Left renal cortex interstitium (tissue), 4 donors: ENCODE results near the gene PLCG2. TPM values are rescaled to one million over a fixed set of nuclear protein-coding genes. Genes with fewer than 3 reads are reported as not detected.
"Not testable (repeated sequence)": the region's sequence is repeated elsewhere in the genome, so short reads cannot be mapped to it uniquely, and the experiment has no call there.

Experiments
- DNase-seq, 4 donors: peaks; one replicate each; pipeline ENCODE4 v3.0.0-alpha.2; 2013; ENCODE audit warnings: low read depth in 4 of 4, low spot score in 2 of 4, missing footprints in 1 of 4
- polyA plus RNA-seq, 4 donors: library from polyadenylated mRNA; unstranded; fragments of 120-200 nt; gene quantifications; one replicate each; pipeline ENCODE4 v1.2.1, GENCODE V29; 2013; ENCODE audit not compliant: insufficient read length in 4 of 4

PLCG2 gene
- 10 to 100 TPM; 33.7 to 58.3 (median 45.1) TPM for polyA plus RNA-seq

DNA sequence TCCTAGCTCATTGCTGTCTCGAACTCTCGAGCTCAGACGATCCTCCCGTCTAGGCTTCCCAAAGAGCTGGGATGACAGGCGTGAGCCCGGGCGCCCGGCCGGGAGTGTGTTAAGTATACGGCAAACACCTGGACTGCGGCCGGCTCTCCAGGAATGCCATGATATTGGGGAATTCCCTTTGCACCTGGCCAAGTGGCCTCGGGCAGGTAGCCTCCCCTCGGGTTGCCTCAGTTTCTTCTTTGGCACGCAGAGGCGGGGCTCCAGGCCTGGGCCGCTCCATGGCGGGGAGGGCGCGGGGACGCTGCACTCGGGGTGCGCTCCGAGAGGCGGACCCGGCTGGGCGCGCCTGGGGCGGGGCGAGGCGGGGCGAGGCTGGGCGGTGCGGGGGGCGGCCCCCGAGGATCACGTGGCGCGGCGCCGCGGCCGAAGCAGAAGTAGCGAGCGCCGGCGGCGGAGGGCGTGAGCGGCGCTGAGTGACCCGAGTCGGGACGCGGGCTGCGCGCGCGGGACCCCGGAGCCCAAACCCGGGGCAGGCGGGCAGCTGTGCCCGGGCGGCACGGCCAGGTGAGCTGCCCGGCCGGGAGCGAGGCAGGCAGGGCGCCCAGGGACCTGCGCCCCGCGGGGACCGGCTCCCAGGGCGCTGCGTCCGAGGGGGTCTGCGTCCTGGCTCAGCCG, at the start of gene PLCG2:
TSS of gene PLCG2 (plus strand) at position 431 of the 675 bp plus-strand sequence. CDS start 6,699 bp downstream, outside the sequence.
- no peak for DNase-seq

DNA sequence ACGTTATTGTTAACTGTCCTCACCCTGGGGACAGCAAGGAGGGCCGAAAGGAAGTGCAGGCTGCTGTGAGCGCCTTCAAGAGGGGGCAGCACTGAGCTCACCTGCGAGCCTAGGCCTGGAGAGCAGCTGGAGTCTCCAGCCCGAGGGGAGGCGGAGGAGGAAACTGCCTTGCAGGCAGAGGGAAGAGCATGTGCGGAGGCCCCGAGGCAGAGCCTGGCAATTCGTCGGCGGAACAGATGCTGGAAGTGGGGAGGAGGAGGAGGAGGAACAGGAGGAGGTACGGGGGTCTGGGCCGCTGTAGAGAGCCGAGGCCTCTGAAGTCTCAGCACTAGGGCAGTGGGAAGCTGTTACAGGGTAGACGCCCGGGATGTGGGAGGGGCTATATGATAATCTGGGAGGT, 49.6 kb upstream of the PLCG2 start:
- DNase-seq = no peak

DNA sequence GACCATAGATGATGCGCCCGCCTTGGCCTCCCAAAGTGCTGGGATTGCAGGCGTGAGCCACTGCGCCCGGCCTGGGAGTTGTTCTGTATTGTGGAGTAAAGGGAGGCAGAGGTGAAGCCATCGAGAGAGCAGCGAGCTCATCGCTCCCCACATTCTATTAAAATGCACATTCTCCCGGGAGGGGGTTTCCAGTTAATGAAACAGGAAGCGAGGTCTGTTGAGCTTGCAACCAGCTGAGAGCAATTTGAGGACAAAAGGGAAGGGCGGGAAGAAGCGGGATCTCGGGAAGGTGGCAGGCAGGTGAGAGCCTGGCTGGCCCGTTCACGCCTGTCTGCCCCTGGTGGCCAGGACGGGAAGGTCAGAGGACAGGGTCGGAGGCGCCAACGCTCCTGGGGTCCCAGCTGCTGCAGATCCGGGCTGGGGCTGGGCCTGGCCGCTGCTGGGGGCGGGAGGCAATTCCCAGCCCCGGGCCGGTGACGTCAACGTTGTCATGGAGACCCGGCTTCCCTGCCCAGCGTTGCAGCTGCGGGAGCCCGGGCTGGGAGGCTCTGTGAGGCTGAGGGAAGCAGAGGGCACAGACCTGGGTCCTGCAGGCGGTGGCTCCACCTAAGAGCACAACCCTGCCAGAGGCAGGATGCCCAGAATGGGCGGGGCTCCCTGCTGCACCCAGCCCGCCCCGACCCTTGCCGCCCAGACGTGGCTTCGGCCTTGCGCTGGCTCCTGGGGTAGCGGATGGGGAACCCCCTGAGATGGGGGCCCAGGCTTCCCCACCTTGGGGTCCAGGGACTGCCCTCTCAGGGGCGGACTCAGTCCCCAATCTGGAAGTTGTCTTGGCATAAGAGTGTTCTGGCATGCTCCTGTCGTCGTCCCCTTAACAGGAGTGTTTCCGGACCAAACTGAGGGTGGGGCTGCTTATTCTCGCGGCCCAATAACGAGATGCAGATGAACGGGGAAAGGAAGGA, 48.7 kb upstream of the PLCG2 start:
- DNase-seq = peak; percentile 53 to 81 (median 76)

DNA sequence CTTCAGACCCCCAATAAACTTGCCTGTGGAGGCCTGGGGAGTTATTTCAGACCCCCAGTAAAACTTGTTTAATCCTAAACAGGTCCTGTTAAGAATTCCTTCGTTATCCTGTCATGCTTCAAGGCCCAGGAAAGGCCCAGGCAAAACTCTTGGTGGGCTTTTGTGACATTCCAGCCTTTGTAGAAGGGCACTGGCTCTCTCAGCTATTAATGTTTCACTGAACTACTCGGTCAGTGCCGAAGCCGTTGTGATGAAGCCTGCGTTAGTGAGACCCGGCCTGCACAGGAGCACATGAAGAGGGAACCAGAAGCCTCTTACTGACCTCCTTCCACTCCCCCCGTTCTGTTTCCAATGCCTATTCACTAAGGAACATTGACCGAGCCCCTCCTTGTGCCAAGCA, 47.4 kb upstream of the PLCG2 start:
- DNase-seq = no peak

DNA sequence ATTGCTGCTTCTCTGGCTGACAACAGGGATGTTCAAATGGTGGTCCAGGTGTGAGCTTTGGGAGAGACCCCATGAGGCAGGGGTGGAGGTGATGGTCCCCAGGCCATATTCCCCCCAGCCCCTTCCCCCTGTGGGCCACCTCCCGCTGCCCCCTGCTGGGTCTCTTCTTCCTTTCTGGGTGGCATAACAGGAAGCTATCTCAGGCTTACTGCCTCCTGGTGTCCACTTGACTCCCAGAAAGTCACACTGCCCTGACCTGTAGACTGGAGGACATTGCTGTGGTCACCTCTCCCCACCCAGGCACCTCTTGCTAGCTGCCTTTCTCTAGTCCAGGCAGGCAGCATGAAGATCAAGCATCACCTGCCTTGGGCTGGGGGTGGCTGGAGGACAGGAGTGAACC, 46.4 kb upstream of the PLCG2 start:
- DNase-seq = no peak

DNA sequence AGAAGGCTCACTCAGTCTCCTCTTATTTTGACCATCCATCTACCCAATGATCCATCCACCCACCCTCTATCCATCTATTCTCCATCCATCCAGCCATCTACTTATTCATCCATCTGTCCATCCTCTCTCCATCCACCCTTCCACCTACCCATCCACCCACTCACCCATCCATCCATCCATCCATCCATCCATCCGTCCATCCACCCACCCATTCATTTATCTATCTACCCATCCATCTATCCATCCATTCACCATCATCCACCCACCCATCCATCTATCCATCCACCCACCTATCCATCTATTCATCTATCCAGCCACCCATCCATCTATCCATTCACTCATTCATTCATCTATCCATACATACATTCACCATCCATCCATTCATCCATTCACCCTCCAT, 45.8 kb upstream of the PLCG2 start:
- DNase-seq = no peak

DNA sequence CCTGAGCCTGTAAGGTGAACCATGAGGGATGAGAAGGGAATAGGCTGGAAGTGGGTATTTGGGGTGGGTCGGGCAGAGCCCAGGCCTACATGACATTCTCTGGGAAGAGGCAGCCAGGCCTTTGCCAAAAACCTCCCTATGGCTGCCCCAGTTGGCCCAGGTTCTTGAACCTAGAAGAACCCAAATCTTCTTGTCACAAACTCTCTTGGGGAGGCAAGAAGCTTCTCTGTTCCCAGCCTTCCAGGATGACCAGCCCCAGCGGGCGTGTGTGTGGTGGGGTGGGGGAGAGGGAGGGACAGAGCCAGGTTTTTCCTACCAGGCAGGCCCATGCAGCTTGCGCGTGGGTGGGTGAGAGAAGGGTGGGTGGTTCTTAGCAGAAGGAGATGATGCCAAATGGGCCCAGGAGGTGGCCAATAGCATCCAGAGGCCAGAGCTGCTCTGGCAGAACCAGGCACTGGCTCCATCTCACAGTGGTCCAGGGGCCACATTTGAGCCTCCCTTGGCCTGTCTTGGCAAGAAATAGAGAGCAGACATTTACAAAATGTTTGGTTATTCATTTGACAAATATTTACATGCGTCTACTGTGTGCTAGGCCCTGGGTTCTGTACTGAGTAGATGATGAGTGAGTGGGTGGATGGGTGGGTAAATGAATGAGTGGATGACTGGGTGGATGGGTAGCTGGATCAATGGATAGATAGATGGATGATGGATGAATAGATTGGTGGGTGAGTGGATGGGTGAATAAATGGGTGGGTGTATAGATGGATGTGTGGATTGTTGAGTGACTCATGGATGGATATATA, 44.3 kb upstream of the PLCG2 start:
- DNase-seq = no peak

DNA sequence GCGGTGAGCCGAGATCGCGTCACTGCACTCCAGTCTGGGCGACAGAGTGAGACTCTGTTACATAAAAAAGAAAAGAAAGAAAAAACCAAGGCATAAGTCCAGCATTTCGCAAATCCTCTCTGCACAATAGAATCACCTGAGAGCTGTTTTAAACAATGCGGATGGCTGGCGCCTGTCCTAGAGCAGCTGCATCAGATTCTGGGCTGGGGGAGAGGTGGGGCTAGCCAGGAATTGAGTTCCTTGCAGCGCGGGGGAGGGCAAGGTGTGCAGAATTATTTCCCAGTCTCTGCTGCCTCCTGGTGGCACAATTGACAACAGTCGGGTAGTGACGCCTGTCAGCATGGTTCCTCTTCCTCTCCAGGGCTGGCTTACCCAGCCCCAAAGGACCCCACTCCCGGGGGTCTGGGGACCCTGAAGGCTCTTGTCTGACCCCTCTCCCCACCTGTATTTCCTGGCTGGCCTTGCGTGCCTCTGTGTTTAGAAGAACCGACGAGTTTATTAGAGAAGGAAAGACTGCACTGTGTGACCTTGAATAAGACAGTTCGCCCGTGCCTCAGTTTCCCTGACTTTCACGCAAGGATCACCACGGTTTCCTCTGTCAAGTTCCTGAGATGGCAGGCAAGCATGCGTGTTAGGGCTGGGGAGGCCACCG, 41.1 kb upstream of the PLCG2 start:
- peak in 3 of 4 donors; percentile 60 to 78 (median 62) for DNase-seq

DNA sequence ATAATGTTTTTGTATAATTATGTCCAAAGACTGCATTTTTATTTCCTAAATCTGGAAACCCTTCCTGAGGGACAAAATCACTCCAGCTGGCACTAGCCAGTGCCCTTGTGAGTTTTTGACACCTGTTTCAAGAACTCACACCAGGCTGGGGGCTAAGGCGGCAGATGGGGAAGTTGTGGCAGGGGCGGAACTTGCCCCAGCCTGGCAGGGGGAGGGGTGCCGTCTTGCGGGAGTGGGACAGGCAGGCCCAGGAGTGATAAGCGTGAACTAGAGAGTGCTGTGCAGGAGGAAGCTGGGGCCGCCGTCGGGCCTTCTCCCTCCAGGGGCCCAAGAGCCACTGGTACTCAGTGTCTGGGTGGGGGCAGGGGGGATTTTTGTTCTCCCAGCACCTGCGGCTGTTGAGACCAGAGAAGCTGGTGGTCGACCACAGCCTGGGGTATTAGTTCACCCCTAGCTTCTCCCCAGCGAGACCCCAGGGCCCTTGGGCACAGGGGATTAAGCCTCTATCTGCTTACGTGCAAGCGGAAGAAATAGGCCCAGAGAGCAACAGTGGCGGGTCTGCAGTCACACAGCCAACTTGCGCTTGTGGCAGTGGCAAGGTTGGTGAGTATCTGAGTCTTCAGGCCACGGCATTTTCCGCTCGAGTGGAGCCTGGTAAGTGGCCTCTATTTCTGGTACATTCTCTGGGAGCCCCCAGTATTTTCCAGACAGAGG, 40.2 kb upstream of the PLCG2 start:
- DNase-seq = no peak

DNA sequence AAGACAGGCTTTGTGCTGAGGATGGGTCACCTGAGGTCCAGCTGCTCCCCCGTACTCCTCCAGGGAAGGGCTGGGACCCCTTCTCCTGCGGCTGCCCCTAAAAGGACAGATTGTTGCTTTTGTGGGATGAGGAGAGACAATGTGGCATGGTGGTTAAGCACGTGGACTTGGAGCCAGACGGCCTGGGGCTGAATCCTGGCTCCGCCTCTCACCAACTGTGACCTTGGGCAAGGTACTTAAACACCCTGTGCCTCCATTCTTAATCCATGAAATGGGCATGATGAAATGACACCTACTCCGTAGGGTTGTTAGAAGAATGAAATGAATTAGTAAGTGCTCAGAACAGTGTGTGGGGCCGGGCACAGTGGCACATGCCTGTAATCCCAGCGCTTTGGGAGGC, 39.6 kb upstream of the PLCG2 start:
- no peak for DNase-seq

DNA sequence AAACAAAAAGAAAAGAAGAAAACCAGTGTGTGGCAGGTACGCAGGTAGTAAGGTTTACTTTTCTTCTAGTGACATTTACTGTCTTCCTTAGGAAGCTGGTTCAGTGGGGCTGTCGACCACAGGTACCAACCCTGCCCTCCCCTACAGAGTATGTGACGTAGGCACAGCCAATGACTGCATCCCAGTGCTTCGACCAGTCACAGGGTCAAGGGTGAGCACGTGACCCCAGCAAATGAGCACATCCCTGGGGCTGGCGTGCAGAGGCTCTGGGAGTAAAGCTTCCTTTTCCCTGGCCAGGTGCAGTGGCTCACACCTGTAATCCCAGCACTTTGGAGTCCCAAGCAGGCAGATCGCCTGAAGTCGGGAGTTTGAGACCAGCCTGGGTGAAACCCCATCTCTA, 38.9 kb upstream of the PLCG2 start:
- no peak for DNase-seq

DNA sequence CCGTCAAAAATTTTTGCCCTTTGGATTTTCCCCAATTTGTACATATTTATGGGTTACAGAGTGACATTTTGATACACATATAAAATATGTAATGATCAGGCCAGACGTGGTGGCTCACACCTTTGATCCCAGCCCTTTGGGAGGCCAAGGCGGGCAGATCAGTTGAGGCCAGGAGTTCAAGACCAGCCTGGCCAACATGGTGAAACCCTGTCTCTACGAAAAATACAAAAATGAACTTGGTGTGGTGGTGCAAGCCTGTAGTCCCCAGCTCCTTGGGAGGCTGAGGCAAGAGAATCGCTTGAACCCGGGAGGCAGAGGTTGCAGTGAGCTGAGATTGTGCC, 37.7 kb upstream of the PLCG2 start:
- DNase-seq = not testable (repeated sequence)

DNA sequence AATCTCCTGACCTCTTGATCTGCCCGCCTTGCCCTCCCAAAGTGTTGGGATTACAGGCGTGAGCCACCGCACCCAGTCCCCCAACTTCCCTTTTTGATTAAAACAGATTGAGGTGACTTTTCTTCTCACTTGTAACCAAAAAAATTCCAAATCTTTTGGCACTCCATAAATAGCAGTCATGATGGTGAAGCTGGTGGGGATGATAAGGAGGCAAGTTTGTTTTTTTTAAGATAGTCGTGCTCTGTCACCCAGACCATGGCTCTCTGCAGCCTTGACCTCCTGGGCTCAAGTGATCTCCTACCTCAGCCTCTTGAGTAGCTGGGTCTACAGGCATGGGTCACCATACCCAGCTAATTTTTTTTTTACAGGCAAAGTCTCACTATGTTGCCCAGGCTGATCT, 34.7 kb upstream of the PLCG2 start:
- no peak for DNase-seq

DNA sequence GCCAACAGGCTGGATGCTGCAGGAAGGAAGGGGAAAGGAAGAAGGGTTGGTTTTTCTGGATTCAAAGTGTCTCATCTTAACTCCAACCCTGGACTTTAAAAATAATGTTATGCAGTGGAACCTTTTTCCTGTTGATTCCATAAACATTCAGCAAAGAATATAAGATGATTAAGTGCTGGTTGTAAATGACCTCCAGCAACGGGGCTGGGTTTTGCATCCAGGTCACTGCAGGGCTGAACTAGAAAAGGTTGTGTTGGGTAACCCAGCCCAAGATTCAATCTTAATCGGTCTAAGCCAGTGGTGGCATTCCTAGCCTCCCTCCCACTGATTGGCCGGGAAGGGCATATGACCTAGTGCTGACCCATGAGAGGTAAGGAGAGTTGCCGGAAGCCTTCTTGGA, 34.2 kb upstream of the PLCG2 start:
- DNase-seq = no peak

DNA sequence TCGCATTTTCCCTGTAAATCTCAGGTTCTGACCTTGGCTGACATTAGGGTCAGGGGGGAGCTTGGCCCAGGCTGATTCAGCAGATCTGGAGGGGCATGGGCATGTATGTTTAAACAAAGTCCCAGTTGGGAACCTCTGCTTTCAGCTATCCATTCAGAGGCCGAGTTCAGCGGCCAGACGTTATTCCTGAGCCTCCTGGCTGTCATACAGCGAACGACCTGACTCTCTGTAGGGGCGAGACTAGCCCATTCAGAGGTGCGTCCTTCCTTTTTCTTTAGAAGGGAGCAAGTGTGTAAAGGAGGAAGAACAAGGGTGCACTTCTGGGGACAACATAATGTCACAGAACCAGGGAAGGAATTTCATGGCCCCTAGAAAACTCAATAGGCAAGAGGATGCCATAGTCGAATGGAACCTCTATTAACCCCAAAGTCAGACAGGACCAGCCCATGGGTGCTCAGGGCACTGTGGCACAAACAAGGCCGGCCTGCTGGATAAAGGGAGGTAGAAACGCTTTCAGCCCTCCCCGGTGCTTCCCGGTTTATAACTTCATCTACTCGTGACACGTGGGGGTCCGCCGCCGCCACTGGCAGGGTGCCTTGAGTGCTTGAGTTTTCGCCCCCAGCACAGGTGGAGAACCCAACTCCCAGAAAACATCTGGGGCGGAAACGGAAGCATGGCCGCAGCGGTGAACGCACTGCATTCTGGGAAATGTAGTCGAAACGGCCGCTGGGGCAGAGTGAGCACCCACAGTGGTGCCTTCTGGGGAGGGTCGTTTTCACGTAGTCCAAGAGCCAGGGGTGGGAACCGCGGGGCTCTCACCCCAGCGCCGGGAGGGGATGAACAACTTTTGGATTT, 33.2 kb upstream of the PLCG2 start:
- DNase-seq = peak in 1 of 4 donors; percentile 55

DNA sequence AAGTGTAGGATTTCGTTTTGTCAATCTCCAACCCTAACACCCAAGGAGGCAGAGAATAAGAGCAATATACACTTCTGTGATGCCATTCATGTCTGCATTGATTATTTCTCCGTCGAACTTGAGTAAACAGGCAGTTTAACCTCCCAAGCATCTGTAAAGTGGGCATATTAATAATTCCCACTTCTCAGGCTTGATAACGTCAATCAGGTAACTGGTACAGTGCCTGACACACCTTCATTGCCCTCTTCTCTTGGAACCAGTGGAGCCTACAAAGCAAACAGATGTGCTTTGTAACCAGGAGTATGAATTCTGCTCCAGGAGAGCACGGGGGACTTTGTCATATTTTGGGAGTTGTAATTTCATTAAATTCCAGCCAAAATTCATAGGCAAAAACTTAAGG, 32.5 kb upstream of the PLCG2 start:
- DNase-seq = no peak

DNA sequence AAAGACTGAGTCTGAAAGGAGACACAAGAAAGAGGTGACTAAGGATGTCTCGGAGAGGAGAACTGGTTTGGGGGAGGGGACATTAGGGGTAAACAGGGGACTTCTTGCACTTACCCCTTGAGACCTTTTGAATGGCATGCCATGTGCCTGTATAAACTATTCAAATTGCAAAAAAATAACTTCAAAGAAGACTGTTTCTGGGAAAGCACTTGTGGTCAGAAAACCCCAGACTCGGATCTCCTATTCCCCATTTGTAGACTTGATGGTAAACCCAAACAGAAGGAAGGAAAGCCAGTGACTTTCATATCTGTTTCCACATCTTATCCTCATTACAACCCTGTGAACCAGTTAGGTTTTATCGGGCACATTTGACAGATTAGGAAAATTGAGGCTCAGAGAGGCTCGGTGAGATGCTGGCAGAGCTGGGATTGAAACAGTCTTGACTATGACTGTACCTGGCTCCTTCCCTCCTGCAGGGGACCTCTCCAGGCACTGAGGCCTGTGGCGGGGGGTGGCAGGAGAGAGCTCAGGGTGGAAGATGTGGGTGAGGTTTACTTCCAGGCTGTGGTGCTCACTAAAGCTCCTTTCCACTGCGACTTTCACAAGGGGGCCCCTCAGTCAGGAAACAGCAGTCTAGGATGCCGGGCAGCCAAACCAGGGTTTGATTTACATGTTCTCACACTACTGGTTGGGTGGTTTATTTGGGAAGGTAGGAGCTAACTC, 30.5 kb upstream of the PLCG2 start:
- no peak for DNase-seq

DNA sequence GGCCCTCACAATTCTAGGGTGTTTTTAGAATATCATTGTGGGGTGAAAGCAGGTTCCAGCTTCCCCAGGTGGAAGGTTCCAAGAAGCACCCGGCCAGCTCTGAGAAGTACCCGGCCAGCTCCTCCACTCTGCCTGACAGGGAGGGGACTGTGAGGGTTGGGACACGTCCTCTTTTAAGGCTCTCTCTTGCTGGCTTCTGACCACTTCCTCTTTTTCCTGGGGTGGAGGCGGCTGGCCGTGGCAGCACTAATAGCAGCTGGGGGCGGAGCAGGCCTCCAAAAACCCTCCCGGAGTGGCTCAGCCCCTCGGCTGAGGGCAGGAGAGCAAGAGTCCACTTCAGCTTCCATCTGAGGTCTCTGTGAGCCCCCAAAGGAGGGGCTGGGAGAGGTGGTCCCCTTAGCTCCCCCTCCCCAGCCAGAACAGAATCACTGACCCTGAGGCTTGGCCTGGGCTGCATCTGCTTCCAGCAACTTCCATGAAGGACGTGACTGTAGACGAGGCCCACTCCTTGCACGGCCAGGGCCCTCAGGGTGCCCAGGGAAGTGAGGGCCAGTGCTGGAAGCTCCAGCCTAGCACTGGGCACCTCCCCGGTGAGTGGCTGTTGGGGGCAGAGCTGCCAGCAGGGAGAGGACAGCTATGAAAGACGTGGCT, 26.7 kb upstream of the PLCG2 start:
- DNase-seq = no peak
